HG03103 (cell line): ENCODE results near the gene ZBED4.

Experiments used
- ATAC-seq: cut with Tn5 transposase; IDR thresholded peaks from one replicate; pipeline ENCODE4 v1.9.1; 2021; ENCODE audit warnings: low read depth; ENCODE audit not compliant: unreplicated experiment

ZBED4 gene

DNA sequence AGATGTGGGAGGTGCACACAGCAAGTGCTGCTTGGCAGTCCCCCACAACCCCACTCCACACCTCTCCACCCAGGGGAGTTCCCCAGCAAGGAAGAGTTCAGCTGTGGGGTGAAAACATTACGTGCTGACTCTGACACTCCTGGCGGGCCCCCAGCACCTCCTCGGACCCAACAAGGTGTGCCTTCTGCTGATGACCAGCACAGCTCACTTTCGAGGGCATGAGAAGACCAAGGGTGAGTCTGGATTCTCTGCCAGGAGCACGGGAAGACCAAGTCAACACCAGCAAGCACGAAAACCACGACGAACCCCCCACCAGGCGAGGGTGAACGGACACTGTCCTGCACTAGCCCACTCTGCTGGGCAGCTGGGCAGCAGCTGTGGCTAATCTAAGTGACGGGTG lies 63.2 kb downstream of the ZBED4 start:
- no peak for ATAC-seq

DNA sequence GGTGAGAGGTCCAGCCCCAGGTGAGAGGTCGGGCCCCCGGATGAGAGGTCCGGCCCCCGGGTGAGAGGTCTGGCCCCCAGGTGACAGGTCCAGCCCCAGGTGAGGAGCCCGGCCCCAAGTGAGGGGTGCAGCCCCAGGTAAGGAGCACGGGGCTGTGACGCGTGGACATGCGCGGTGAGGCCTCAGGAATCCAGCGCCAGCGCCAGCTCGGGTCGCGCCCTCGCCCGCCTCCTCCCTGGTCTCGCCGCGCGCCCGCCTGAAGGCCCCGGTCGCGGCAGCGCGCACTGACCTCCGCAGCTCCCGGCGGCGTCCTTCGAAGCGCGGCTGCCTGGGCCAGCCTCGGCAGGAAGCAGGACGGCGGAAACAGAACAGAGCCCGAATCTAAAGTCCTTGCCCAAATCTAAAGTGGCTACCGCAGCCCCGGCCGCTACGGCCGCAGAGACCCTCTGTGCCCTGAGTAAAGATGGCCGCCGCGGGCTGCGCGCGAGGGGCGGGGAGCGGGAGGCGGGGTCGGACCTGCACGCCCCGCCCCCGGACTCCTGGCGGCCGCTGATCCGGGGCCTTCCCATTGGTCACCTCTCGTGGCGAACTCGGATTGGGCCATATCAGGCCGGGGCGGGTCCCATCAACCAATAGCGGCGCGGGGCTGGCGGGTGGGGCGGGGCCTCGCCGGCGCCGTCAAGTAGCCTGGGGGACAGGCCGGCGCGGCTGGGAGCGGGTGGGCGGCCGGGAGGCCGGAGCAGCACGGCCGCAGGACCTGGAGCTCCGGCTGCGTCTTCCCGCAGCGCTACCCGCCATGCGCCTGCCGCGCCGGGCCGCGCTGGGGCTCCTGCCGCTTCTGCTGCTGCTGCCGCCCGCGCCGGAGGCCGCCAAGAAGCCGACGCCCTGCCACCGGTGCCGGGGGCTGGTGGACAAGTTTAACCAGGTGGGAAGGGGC lies 64.6 kb downstream of the ZBED4 start, which contains the start of the genes ALG12 and CRELD2:
Gene ALG12 (minus strand): TSS at position 465 of the 937 bp plus-strand sequence. CDS start 4,673 bp downstream, outside the sequence.
Gene CRELD2 (plus strand): TSS at position 661 of the 937 bp plus-strand sequence. CDS start 136 bp downstream, at position 797.
- ATAC-seq: peak; percentile 87

DNA sequence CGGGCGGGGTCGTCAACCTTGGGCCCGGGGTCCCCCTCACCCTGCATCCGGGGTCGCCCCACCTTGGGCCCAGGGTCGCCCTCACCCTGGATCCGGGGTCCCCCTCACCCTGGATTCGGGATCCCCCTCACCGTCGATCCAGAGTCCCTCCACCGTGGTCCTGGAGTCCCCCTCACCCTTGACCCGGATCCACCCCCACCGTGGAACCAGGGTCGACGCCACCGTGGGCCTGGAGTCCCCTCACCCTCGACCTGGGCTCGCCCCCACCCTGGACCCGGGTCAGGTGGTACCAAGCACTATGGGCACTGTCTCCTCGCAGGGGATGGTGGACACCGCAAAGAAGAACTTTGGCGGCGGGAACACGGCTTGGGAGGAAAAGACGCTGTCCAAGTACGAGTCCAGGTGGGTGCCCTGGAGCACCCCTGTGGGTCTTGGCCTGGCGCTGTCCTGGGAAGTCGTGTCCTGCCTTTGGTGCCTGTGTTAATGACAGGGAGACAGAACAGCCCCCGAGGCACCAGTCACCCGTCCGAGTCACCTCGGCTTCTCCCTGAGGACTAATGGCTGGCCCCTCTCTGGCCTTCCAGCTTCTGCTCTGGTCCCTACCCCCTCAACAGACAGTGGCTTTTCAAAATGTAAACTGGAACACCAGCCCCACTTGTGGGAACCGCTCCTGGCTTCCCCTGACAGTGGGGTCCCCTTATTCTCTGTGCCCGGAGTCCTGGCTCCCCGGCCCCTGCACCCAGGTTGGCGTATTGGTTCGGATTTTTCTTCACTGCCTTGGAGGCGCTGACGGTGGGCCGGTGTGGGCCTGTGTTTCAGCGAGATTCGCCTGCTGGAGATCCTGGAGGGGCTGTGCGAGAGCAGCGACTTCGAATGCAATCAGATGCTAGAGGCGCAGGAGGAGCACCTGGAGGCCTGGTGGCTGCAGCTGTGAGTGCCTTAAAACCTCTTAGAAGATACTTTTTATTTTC lies 65.6 kb downstream of the ZBED4 start:
- no peak for ATAC-seq

DNA sequence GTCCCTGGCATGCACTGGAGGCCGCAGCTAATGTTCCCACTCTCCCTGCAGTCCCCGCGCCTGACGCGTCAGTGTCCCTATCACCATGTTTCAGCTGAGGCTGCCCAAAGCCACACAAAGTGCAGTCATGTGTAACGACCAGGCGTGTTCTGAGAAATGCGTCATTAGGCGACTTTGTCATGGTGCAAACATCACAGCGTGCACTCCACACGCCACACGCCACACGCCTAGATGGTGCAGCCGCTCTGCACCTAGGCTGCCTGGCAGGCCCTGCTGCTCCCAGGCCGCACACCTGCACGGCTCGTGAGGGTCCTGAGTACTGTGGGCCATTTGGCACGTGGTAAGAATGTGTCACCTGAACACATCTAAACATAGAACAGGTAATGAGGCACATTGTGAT lies 67.2 kb downstream of the ZBED4 start:
- ATAC-seq: no peak

DNA sequence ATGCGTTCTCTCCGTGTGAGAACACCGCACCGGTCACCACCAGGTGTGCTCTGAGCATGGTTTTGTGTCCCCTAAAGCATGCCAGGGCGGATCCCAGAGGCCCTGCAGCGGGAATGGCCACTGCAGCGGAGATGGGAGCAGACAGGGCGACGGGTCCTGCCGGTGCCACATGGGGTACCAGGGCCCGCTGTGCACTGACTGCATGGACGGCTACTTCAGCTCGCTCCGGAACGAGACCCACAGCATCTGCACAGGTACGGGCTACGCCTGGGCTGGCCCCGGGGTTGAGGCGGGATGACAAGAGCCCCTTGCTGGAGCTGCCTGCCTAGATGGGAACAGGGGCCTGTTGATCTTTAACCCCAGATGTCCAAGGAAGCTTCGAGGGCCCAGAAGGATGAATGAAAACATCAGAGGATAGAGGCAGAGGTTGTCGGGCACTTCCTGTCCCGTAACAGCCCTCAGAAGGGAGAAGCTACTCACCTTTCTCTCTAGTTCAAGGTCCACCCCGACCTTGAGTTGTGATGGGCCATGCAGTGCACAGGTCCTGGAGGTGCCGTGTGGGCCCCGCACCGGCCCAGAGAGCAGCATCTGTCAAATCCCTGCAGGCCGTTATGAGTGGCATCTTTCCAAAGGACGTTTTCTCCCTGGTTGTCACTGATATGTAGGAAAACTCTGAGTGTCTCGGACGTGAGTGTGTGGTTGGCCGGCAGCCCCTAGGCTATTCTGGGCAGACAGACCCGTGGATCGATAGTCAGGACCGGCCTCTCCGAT lies 68.0 kb downstream of the ZBED4 start:
- no peak for ATAC-seq

DNA sequence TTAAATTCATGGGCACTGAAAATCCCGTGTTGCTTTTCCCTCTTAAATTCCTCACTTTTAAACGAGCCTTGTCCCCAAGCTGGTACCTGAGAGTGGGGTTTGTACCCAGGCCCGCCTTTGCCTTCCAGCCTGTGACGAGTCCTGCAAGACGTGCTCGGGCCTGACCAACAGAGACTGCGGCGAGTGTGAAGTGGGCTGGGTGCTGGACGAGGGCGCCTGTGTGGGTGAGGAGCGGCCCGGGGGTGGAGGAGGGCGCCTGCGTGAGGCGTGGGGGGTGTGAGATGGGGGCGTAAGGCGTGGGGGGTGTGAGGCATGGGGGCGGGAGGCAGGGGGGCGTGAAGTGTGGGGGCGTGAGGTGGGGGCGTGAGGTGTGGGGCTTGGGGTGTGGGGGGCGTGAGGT lies 68.8 kb downstream of the ZBED4 start:
- ATAC-seq: no peak

DNA sequence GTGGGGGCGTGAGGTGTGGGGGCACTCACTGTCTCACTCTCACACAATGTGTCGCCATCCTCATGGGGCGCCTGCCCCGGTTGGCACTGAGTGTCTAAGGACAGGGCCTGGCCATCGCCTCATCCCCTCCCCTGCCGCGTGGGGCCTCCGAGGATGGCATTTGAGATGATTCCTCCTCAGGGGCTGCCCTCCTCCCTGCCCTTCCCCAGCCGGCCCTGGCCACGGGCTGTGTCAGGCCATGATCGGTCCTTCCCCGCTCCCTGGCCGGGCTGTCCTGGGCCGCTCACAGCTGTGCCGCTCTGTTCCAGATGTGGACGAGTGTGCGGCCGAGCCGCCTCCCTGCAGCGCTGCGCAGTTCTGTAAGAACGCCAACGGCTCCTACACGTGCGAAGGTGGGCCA lies 69.3 kb downstream of the ZBED4 start:
- ATAC-seq: no peak

DNA sequence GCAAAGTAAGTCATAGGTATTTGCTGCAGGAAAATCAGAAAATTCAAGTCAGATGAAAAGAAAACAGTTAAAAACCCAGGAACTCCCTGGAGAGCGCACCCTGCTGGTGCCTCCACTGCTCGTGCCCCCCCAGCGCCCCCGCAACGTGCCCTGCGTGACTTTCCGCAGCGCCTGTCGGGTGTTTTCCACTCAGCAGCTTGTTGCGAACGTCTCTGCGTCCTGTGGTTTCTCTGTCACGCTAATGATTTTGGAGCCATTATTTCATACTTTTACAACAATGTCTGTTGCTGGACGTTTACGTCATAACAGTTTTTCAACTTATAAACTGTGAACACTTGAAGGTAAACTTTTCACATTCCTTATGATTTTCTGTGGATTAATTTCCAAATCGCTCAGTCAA lies 69.8 kb downstream of the ZBED4 start:
- ATAC-seq: no peak

DNA sequence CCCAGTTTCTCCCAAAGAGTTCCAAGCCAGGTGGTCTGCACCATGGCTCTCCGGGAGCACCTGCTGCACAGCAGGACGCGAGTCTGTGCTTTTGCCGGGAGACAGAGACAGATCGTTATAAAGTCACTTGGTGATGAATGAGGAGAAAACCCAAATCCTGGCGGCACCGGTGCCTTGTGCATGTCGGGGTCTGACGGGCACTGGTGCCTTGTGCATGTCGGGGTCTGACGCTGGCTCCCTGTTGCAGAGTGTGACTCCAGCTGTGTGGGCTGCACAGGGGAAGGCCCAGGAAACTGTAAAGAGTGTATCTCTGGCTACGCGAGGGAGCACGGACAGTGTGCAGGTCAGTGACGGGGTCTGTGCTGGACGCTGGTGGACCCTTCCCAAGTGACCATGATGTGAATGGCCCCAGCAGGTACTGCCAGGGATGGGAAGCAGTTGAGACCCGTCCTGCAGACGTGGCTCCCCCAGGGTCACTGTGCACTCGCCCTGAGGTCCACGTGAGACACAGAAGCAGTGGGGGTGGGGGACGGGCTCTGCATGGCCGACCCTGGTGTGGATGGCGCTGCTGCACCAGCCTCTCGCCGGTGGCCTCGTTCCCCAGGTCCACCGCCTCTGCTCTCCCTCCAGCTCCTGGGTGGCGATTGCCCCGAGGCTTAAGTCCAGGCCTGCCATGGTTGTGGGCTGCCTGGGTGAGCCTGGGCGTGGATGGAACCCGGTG lies 70.6 kb downstream of the ZBED4 start:
- no peak for ATAC-seq

DNA sequence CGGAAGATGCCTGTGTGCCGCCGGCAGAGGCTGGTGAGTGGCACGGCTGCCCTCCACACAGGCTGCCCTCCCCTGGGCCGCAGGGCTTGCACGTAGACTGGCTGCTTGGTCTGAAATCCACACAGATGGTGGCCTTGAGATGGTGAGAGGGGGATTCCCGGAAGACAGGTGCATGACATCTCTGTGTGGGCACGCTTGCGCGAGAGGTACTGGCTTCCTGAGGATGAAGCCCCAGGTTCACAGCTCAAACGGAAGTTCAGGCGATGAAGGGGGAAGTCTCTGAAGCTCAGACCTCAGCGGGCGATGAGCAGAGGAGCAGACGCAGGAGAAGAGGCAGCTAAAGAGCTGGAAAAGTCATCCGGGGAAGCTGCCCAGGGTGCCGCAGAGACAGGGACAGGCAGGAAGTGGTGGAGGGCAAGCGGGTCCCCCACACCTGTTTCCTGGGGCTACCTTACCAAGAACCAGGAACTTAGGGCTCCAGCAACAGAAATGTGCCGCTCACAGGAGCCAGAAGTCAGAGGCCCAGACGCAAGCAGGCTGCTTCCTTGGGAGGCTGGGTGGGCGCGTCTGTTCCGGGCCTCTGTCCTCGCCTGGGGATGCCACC lies 72.0 kb downstream of the ZBED4 start:
- ATAC-seq: no peak

DNA sequence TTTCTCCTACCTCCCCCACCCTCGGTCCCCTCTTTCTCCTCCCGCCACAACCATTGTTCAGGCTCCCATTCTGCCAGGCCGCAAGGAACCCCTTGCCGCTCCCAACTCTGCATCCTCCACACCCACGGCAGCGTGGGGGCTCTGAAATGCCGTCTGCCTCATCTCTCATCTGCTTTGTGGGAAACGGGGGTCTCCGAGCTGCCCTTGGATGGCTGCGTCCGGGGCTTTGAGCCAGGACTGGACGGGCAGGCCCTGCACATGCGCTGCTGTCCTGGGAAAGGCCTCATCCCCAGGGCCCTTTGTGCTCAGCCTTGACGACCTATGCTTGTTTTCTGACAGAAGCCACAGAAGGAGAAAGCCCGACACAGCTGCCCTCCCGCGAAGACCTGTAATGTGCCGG lies 73.3 kb downstream of the ZBED4 start:
- ATAC-seq: no peak

DNA sequence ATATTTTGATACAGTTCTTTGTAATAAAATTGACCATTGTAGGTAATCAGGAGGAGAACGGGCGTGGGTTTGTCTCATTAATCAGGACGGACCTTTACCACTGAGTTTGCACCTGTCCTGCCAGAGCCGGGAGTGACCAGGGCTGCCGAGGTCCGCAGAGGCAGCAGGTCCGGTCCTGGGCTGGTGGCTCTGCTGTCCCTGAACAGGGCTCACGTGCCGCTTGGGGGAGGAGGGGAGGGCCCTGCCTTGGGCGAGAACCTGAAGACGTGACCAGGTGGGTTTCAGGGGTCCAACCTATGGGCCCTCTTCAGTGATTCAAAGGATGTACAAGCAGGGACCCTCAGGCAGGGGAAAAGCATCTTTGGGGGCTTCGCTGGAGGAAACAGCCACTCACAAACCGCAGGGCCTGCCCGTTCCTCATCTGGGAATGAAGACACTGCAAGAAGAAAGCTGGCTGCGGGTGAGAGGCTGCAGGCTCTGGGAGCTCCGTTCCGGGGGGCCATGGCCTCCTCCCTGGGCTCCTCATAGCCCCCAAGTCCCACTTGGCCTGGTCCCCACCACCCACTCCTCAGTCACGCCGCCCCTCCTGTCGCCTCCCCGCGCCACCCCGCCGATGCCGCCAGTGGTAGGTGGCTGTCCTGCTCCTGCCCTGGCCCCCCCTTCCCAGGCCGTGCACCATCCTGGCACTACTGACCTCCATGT lies 74.0 kb downstream of the ZBED4 start:
- ATAC-seq: no peak

DNA sequence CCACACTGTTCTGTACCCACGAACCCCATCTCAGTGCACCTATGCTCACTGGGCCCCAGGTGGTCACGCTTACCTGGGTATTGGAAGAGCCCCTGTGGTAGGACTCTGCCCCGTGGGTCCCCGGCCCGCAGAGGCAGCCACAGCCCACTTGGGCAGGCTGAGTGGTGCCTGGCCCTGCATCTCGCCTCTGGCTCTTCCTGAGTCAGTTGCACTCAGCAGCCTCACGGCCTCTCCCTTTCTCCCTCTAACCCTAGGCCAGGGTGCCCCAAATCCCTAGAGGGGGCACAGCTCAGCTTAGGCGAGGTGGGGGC lies 74.5 kb downstream of the ZBED4 start:
- ATAC-seq: no peak

DNA sequence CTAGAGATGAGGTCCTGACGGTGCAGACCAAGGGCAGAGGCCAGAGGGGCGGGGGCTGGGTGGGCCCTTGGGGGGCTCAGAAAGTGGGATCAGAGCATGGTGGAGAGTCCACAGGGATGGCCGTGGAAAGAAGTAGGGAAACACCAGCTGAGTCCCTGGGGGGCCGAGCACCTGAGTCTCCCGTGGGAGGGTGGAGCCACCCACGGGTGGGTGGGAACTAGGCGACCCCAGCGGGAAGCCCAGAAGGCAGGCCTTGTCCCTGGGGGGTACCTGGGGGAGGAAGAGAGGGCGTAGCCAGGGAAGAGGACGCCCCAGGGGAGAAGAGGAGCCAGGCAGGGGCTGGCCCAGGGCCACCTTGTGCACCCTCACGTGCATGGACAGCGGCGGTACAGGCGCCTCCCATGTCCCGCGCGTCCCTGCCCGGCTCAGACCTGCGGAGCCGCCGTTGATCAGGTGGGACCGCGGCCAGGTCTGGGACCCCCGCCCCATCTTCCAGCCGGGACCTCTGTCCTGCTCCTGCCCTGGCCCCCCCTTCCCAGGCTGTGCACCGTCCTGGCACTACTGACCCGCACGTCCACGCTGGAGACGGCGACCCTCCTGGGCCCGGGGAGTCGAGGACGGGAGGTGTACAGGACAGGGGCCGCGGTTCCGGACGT lies 75.0 kb downstream of the ZBED4 start:
- no peak for ATAC-seq

DNA sequence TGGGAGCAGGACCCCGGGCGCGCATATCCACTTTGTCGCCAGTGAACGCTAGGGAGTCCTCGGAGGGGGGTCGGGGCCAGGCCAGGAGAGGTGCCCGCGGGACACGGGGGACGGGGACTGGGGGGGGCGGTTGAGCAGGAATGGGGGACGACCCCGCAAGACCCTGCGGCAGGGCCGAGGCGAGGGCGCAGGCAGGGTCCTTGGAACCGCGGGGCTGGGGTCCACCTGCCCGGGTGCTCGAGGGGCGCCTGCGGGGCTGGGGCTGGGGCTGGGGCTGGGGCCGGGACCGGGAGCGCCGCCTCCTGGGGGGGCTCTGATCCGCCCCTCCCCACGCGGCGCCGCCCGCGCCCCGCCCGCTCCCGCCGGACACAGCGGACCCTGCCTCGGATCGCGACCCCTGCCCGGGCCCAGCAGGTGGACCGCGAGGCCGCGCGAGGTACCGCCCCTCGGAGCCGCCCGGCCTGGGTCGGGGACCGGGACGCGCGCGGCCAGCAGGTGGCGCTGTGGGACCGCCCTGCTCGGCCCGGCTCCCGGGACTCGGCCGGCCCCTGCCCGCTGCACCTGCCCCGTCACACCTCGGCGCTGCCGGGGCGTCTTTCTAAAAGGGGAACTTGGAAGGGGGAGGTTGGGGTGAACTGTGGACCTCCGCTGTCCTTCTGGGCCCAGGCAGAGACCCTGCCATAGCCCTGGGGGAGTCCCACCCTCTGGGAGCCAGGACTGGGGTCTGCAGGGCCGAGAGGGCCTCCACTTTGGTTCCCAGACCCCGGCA lies 75.8 kb downstream of the ZBED4 start:
- ATAC-seq: no peak

DNA sequence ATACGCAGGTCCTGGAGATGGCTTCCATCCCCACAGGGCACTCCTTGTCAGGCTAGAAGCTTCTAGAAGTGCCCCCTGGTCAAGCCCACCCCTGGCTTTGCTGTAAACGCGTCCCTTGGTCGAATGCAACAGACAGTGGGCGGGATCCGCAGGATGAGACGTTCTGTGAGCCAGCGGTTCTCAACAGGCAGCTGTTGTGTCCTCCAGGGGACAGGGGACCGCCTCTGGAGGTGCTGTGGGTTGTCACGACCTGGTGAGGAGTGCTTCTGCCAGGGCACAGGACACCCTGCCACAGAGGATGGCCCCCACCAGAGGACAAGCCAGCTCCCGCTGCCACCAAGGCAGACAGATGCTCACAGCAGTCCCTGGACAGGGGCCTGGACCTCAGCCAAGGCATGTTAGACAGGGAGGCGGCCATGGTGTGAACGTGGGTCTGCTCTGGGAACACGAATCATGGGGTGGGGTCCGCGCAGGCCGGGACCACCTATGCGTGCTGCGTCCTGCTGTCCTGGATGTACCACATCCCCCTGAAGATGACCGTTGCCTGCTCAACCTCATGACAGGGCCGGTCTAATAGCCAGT lies 76.4 kb downstream of the ZBED4 start:
- no peak for ATAC-seq
